H1 (cell line): ENCODE data around the gene UGT1A10. TPM values are rescaled to one million over a fixed set of nuclear protein-coding genes. Genes with fewer than 3 reads are reported as not detected.

Experiments used
- CTCF ChIA-PET: fragments of 300-600 bp; sonication (Branson Sonifier 250); formaldehyde crosslinking; loops from one replicate; lab custom pipeline; 2021; ENCODE audit not compliant: partially characterized antibody; lab: Charles Lee
- POLR2A ChIA-PET: fragments of 300-600 bp; sonication (Branson Sonifier 250); formaldehyde crosslinking; loops from one replicate; lab custom pipeline; 2021; ENCODE audit warnings: inconsistent platforms; ENCODE audit not compliant: partially characterized antibody; lab: Charles Lee
- DNase-seq, 2 experiments: peaks; one replicate each; pipeline versions ENCODE4 v3.0.0 to v3.0.0-alpha.2; 2010 to 2022; ENCODE audit warnings: low spot score in 2 of 2, low read depth in 1 of 2, mixed read lengths in 1 of 2
- FAIRE-seq: peaks from 2 replicates; lab custom pipeline; 2011; peaks lifted over from hg19 to GRCh38; lab: Jason Lieb, UNC
- H2AFZ ChIP-seq: 2 replicates; pipeline ENCODE4 v1.8.1; 2012; ENCODE audit warnings: low read length, inconsistent platforms
- H2AK5ac ChIP-seq: 2 replicates; pipeline ENCODE4 v1.6.1; 2013; ENCODE audit warnings: low read depth, low read length
- H2BK120ac ChIP-seq: replicated peaks from 2 replicates; pipeline ENCODE3; 2013; ENCODE audit warnings: low read depth, low read length, inconsistent platforms
- H2BK12ac ChIP-seq: 2 replicates; pipeline ENCODE4 v1.6.1; 2013; ENCODE audit warnings: low read depth, low read length
- H2BK15ac ChIP-seq: 2 replicates; pipeline ENCODE4 v1.6.1; 2013; ENCODE audit warnings: low read length
- H2BK20ac ChIP-seq: 2 replicates; pipeline ENCODE4 v1.6.1; 2013; ENCODE audit warnings: low read length
- H2BK5ac ChIP-seq: 2 replicates; pipeline ENCODE4 v1.6.1; 2013; ENCODE audit warnings: low read depth, low read length
- H3K14ac ChIP-seq: 2 replicates; pipeline ENCODE4 v1.6.1; 2013; ENCODE audit warnings: inconsistent platforms; ENCODE audit not compliant: insufficient read length
- H3K18ac ChIP-seq: 2 replicates; pipeline ENCODE4 v1.6.1; 2013; ENCODE audit warnings: low read length; ENCODE audit errors: extremely low read depth
- H3K23ac ChIP-seq: 2 replicates; pipeline ENCODE4 v1.6.1; 2013; ENCODE audit warnings: inconsistent platforms; ENCODE audit not compliant: insufficient read length
- H3K23me2 ChIP-seq: 2 replicates; pipeline ENCODE4 v1.6.1; 2013; ENCODE audit warnings: low read depth, low read length
- H3K27ac ChIP-seq: 2 replicates; pipeline ENCODE4 v1.6.1; 2011; ENCODE audit warnings: low read depth, low read length, inconsistent platforms
- H3K27me3 ChIP-seq, 4 experiments: replicated peaks in 1 of 4; 1 replicate in 1 of 4; 2 replicates in 3 of 4; pipeline versions ENCODE4 v1.6.1 to v1.8.1; 2011 to 2013; ENCODE audit warnings: low read length in 3 of 4, mild to moderate bottlenecking in 3 of 4, inconsistent platforms in 2 of 4, mixed read lengths in 2 of 4, moderate library complexity in 1 of 4; ENCODE audit not compliant: control insufficient read depth in 3 of 4, insufficient read depth in 3 of 4; ENCODE audit errors: extremely low read depth in 1 of 4
- H3K36me3 ChIP-seq, 4 experiments: 2 replicates each; pipeline versions ENCODE4 v1.6.1 to v1.8.1; 2011 to 2013; ENCODE audit warnings: mild to moderate bottlenecking in 4 of 4, low read length in 3 of 4, moderate library complexity in 2 of 4, control low read depth in 1 of 4, inconsistent platforms in 1 of 4; ENCODE audit not compliant: insufficient read depth in 4 of 4, control insufficient read depth in 2 of 4
- H3K4ac ChIP-seq: replicated peaks from 2 replicates; pipeline ENCODE3; 2013; ENCODE audit warnings: low read length, low read depth, mixed read lengths, inconsistent platforms; ENCODE audit not compliant: insufficient read length
- H3K4me1 ChIP-seq, 4 experiments: replicated peaks in 1 of 4; 1 replicate in 1 of 4; 2 replicates in 3 of 4; pipeline versions ENCODE4 v1.6.1 to v1.8.1; 2011 to 2013; ENCODE audit warnings: low read length in 3 of 4, inconsistent platforms in 2 of 4, mixed read lengths in 1 of 4; ENCODE audit not compliant: insufficient read depth in 4 of 4, control insufficient read depth in 3 of 4
- H3K4me2 ChIP-seq, 2 experiments: 2 replicates each; pipeline versions ENCODE4 v1.6.1 to v1.8.1; 2011 to 2013; ENCODE audit warnings: low read depth in 2 of 2, low read length in 2 of 2, control low read depth in 1 of 2, inconsistent platforms in 1 of 2, mild to moderate bottlenecking in 1 of 2; ENCODE audit not compliant: insufficient read depth in 1 of 2
- H3K4me3 ChIP-seq, 4 experiments: fragments of 200-600, 300-600 bp in 1 of 4; sonication (generic), shearing (Covaris generic), sonication (Bioruptor Twin) in 1 of 4; 2 replicates each; pipeline versions ENCODE4 v1.5.1 to v1.8.1; 2011 to 2016; ENCODE audit warnings: low read length in 4 of 4, low read depth in 3 of 4, control low read depth in 2 of 4, inconsistent platforms in 2 of 4, mild to moderate bottlenecking in 2 of 4, mixed read lengths in 1 of 4, moderate library complexity in 1 of 4; ENCODE audit not compliant: insufficient read depth in 2 of 4; ENCODE audit errors: extremely low read depth in 1 of 4
- H3K56ac ChIP-seq: replicated peaks from 2 replicates; pipeline ENCODE3; 2013; ENCODE audit warnings: low read depth, mild to moderate bottlenecking, mixed read lengths, low read length, inconsistent platforms; ENCODE audit not compliant: insufficient read length
- H3K79me1 ChIP-seq: 2 replicates; pipeline ENCODE4 v1.6.1; 2013; ENCODE audit warnings: low read depth, low read length, control low read depth
- H3K79me2 ChIP-seq, 2 experiments: 2 replicates each; pipeline versions ENCODE4 v1.6.1 to v1.8.1; 2012 to 2013; ENCODE audit warnings: low read length in 2 of 2, mild to moderate bottlenecking in 2 of 2, inconsistent platforms in 1 of 2; ENCODE audit not compliant: insufficient read depth in 2 of 2, control insufficient read depth in 1 of 2
- H3K9ac ChIP-seq, 4 experiments: replicated peaks in 1 of 4; 1 replicate in 1 of 4; 2 replicates in 3 of 4; pipeline versions ENCODE4 v1.6.1 to v1.8.1; 2011 to 2013; ENCODE audit warnings: low read depth in 3 of 4, low read length in 3 of 4, control low read depth in 2 of 4, mild to moderate bottlenecking in 2 of 4, moderate library complexity in 2 of 4, inconsistent platforms in 1 of 4; ENCODE audit errors: extremely low read depth in 1 of 4
- H3K9me3 ChIP-seq, 2 experiments: 2 replicates each; pipeline versions ENCODE4 v1.6.1 to v1.8.1; 2012 to 2013; ENCODE audit warnings: mild to moderate bottlenecking in 2 of 2, moderate library complexity in 2 of 2, control low read depth in 1 of 2, inconsistent platforms in 1 of 2, low read depth in 1 of 2, low read length in 1 of 2, mixed read lengths in 1 of 2; ENCODE audit not compliant: insufficient read depth in 2 of 2
- H4K20me1 ChIP-seq, 2 experiments: replicated peaks in 1 of 2; 2 replicates each; pipeline versions ENCODE3 to v1.8.1; 2011 to 2013; ENCODE audit warnings: inconsistent platforms in 2 of 2, low read length in 2 of 2, mild to moderate bottlenecking in 1 of 2; ENCODE audit not compliant: insufficient read depth in 2 of 2, control insufficient read depth in 1 of 2
- H4K5ac ChIP-seq: 2 replicates; pipeline ENCODE4 v1.6.1; 2013; ENCODE audit warnings: low read length, low read depth, mixed read lengths, inconsistent platforms; ENCODE audit not compliant: insufficient read length
- H4K8ac ChIP-seq: 2 replicates; pipeline ENCODE4 v1.8.0; 2013; ENCODE audit warnings: mild to moderate bottlenecking, moderate library complexity, low read length, inconsistent platforms; ENCODE audit not compliant: insufficient read depth; ENCODE audit errors: extremely low read depth
- H4K91ac ChIP-seq: replicated peaks from 2 replicates; pipeline ENCODE3; 2013; ENCODE audit warnings: low read length, mixed read lengths, inconsistent platforms; ENCODE audit not compliant: insufficient read length
- BCL11A ChIP-seq, 2 experiments: IDR thresholded peaks; one replicate each; pipeline ENCODE4 v1.6.1; 2011; ENCODE audit warnings: low read depth in 2 of 2, low read length in 2 of 2, mild to moderate bottlenecking in 2 of 2
- CTBP2 ChIP-seq: IDR thresholded peaks from 2 replicates; pipeline ENCODE4 v1.7.0; 2011; ENCODE audit warnings: borderline replicate concordance, mild to moderate bottlenecking, moderate library complexity, mixed read lengths, low read length; ENCODE audit not compliant: insufficient read depth, insufficient read length
- GABPA ChIP-seq: IDR thresholded peaks from 2 replicates; pipeline ENCODE4 v1.6.1; 2011; ENCODE audit warnings: mild to moderate bottlenecking, low read length, moderate library complexity, borderline replicate concordance; ENCODE audit not compliant: insufficient read depth
- HDAC6 ChIP-seq: IDR thresholded peaks from one replicate; pipeline ENCODE4 v1.7.1; 2012; ENCODE audit warnings: low read depth, mild to moderate bottlenecking, inconsistent platforms, low read length, moderate library complexity
- JUN ChIP-seq: IDR thresholded peaks from 2 replicates; pipeline ENCODE4 v1.6.1; 2011; ENCODE audit warnings: low read depth, mild to moderate bottlenecking, improper control_type of control experiment, low read length
- RAD21 ChIP-seq, 2 experiments: IDR thresholded peaks in 1 of 2; conservative IDR thresholded peaks in 1 of 2; 2 replicates each; pipeline ENCODE4 v1.6.1; 2011; ENCODE audit warnings: low read depth in 2 of 2, low read length in 2 of 2, improper control_type of control experiment in 1 of 2, inconsistent platforms in 1 of 2, mild to moderate bottlenecking in 1 of 2, moderate library complexity in 1 of 2
- RFX5 ChIP-seq: IDR thresholded peaks from 2 replicates; pipeline ENCODE4 v1.6.1; 2011; ENCODE audit warnings: low read depth, low read length, improper control_type of control experiment, borderline replicate concordance
- RNF2 ChIP-seq: fragments of 200-900, 300-1000 bp; sonication (generic); IDR thresholded peaks from 2 replicates; pipeline ENCODE4 v1.7.1; 2016; ENCODE audit warnings: borderline replicate concordance, low read depth, mild to moderate bottlenecking, antibody characterized with exemption, low read length; ENCODE audit not compliant: poor library complexity, severe bottlenecking; ENCODE audit errors: missing control alignments
- SIRT6 ChIP-seq: IDR thresholded peaks from one replicate; pipeline ENCODE4 v1.7.1; 2012; ENCODE audit warnings: low read length, inconsistent platforms
- SIX5 ChIP-seq: IDR thresholded peaks from 2 replicates; pipeline ENCODE4 v1.6.1; 2011; ENCODE audit warnings: mild to moderate bottlenecking, low read depth, low read length
- SP1 ChIP-seq: IDR thresholded peaks from 2 replicates; pipeline ENCODE4 v1.6.1; 2011; ENCODE audit warnings: low read depth, low read length
- WGBS, 2 experiments: shearing (Covaris generic) in 1 of 2; methylation state at CpG; one replicate each; pipeline versions ENCODE4 v1.1.6 to v1.1.7; 2013 to 2015; ENCODE audit warnings: low lambda C conversion rate in 2 of 2, mixed read lengths in 2 of 2, inconsistent platforms in 1 of 2, low coverage in 1 of 2, missing lambda C conversion rate in 1 of 2; ENCODE audit not compliant: insufficient replicate concordance in 2 of 2, insufficient coverage in 1 of 2, insufficient read length in 1 of 2; ENCODE audit errors: extremely low coverage in 1 of 2, missing lambda C conversion rate in 1 of 2; 5-methylcytosine and 5-hydroxymethylcytosine counted together
- polyA plus RNA-seq, 7 experiments: library from polyadenylated mRNA; depleted of rRNA in 3 of 7; stranded (reverse) in 5 of 7; unstranded in 2 of 7; fragments of >200 nt in 5 of 7; fragments of 200-250 nt in 2 of 7; gene quantifications; 1 replicate in 5 of 7; 2 replicates in 1 of 7; 4 replicates in 1 of 7; pipeline versions ENCODE4 v1.2.1 to v1.2.3, GENCODE V29; 2011 to 2013; ENCODE audit warnings: missing spikeins in 2 of 7, mixed read lengths in 2 of 7
- total RNA-seq: library from RNA; stranded (reverse); fragmentation: NEBNext Ultra II Directional; extraction: Animal tissue kit (Norgen Biotek cat#: 25700); gene quantifications from 2 replicates; pipeline ENCODE4 v1.2.1, GENCODE V29; 2021

Gene UGT1A10
- total and polyA plus RNA-seq, 2 of the 8 experiments (the other 6 are each of a cell fraction or from before 2014, with no cell fraction given), result not detected

DNA sequence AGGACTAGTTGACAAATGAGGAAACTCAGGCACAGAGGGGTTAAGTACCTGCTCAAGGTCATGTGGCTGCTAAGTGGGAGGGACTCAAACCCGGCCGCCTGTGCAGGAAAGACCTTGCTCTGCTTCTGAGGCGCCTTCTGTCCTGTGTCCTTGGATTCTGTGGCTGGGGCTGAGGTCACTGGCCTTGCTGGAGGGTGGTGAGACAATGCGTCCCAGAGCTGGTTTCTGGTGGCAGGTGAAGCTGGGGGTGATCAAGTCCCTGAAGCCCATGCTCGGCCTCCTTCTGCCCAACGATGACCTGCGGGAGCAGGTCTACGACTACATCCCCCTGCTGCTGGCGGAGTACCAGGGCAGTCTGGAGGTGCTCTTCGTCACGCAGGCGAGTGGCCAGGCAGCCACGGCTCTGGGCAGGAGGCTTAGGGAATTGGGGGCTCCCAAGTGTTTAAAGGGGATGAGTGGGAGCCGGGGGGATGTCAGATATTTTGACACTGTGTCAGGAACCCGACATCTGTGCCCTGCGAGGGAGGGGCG, 157.9 kb downstream of the UGT1A10 start:
- Histone ChIP-seq H4K8ac (peak overlapping the region; percentile 17; the same call in 1 of the 2 replicates), H3K9me3 (peaks cover 0 to 5% of the 10 kb centered on the region in 2 experiments; a peak in 1 of 4 replicates), H2BK5ac (no peak overlapping the region), H4K91ac (no peak overlapping the region), H3K36me3 (no peaks in the 10 kb centered on the region), H3K4ac (no peak overlapping the region), H3K4me2 (no peak overlapping the region), H4K20me1 (no peaks in the 10 kb centered on the region), H2BK20ac (no peak overlapping the region), H2BK120ac (no peak overlapping the region), H3K14ac (no peak overlapping the region), H3K18ac (no peak overlapping the region), H3K23ac (no peak overlapping the region), H4K5ac (no peak overlapping the region), H3K79me1 (no peaks in the 10 kb centered on the region), H3K27ac (no peak overlapping the region), H2AFZ (no peak overlapping the region), H2BK15ac (no peak overlapping the region), H3K4me1 (no peaks in the 10 kb centered on the region), H3K9ac (no peak overlapping the region), H3K4me3 (no peak overlapping the region), H3K27me3 (no peaks in the 10 kb centered on the region), H3K79me2 (no peaks in the 10 kb centered on the region), H3K56ac (no peak overlapping the region), H2BK12ac (no peak overlapping the region), H3K23me2 (no peaks in the 10 kb centered on the region), H2AK5ac (no peak overlapping the region)
- WGBS, 2 experiments, result 81% methylated on average over 14 of the region's 17 CpGs; no CpG with 5 or more reads in 1 of the 2 experiments
- DNase-seq (peak in 1 of 2 experiments; percentile 10), FAIRE-seq (no peak)
- ChIA-PET CTCF (interaction anchor here (1.6 kb wide), 1 partner anchor 9 kb away, joined by 9 read pairs; no protein-coding TSS in a partner anchor), POLR2A (no interaction called here)
- TF ChIP-seq RNF2, result no peak
- no peak for TF ChIP-seq SIX5
- no peak for TF ChIP-seq RFX5
- TF ChIP-seq CTBP2, result no peak
- no peak for TF ChIP-seq HDAC6
- TF ChIP-seq GABPA, result no peak
- no peak for TF ChIP-seq SP1
- TF ChIP-seq BCL11A (IDR thresholded peaks at IDR 0.05; ENCODE audit: low read depth in 2 of 2, low read length in 2 of 2), result no peak
- TF ChIP-seq SIRT6, result no peak
- no peak for TF ChIP-seq JUN
- TF ChIP-seq RAD21 (IDR thresholded peaks at IDR 0.05 in 1 of 2, conservative IDR thresholded peaks at IDR 0.05 in 1 of 2; ENCODE audit: low read depth in 2 of 2, low read length in 2 of 2), result no peak
